ENCODE measurements around the gene CCDC117. TPM values are rescaled to one million over a fixed set of nuclear protein-coding genes. Genes with fewer than 3 reads are reported as not detected.

The CCDC117 gene
- total RNA-seq, 1 experiment from 2014 or later: 18.1 TPM

GRCh38 chr22:28832731-28833130 is 60.2 kb downstream of the CCDC117 start:
- intact Hi-C loops (cut with micrococcal nuclease; ENCODE audit: unreplicated experiment): no loop called here
- CTCF ChIA-PET: no interaction called here
- no TSS peak for BruUV-seq (replicated peaks)

DNA sequence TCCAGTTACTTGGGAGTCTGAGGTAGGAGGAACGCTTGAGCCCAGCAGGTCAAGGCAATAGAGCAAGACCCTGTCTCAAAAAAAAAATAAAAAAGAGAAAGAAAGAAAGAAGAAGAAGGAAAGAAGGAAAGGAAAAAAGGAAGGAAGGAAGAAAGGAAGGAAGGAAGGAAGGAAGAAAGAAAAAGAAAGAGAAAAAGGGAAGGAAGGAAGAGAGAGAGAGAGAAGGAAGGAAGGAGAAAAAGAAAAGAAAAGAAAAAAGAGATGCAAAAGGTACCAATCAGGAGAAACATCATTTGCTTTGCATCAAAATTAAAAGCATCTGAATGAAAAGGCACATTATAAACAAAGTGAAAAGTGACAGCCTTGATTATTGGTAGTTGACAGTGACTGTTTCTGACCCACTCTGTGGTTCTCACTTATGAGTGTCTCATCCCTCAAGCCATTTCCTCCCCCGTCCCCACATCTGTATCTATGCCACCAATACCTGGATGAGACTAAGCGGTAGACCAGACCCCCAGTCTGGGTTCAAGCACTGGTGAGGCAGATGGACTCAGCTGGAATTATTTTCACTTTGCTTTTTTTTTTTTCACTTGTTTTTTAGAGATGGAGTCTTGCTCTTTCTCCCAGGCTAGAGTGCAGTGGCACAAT is 60.9 kb downstream of the CCDC117 start:
- ATAC-seq (no peak), DNase-seq (ENCODE audit: low read depth, low spot score) (no peak)
- ChIA-PET POLR2A (interaction anchor here (0.7 kb wide), 1 partner anchor 245 kb away, joined by 7 read pairs; no protein-coding TSS in a partner anchor), CTCF (no interaction called here)
- Histone ChIP-seq H3K4me3 (ENCODE audit: low read depth in 2 of 2, low read length in 2 of 2) (no peak overlapping the region), H3K4me1 (ENCODE audit: control insufficient read depth, insufficient read depth, low read length) (no peaks in the 10 kb centered on the region), H3K9me3 (ENCODE audit: control insufficient read depth, insufficient read depth, low read depth, low read length) (no peaks in the 10 kb centered on the region), H3K36me3 (ENCODE audit: control insufficient read depth, insufficient read depth, low read length) (no peaks in the 10 kb centered on the region), H3K27me3 (ENCODE audit: control insufficient read depth, insufficient read depth, low read length) (no peaks in the 10 kb centered on the region), H3K27ac (ENCODE audit: low read length) (no peak overlapping the region)
- in situ Hi-C loops (cut with HindIII; ENCODE audit: low pct_unique_long_range_greater_than_20kb, low sequenced_read_pairs) (no loop called here), intact Hi-C loops (cut with micrococcal nuclease; ENCODE audit: unreplicated experiment) (no loop called here)
- BruUV-seq (replicated peaks): no TSS peak
- TF ChIP-seq POLR2AphosphoS5 (IDR thresholded peaks at IDR 0.05; ENCODE audit: low read depth, low read length) (no peak), SIN3A (IDR thresholded peaks at IDR 0.05; ENCODE audit: borderline replicate concordance, insufficient read depth, low read depth, low read length) (no peak), CTCF (IDR thresholded peaks at IDR 0.05) (no peak), TCF7L2 (IDR thresholded peaks at IDR 0.05; ENCODE audit: low read depth, low read length) (no peak)
- TF ChIP-seq, protein P1, sequence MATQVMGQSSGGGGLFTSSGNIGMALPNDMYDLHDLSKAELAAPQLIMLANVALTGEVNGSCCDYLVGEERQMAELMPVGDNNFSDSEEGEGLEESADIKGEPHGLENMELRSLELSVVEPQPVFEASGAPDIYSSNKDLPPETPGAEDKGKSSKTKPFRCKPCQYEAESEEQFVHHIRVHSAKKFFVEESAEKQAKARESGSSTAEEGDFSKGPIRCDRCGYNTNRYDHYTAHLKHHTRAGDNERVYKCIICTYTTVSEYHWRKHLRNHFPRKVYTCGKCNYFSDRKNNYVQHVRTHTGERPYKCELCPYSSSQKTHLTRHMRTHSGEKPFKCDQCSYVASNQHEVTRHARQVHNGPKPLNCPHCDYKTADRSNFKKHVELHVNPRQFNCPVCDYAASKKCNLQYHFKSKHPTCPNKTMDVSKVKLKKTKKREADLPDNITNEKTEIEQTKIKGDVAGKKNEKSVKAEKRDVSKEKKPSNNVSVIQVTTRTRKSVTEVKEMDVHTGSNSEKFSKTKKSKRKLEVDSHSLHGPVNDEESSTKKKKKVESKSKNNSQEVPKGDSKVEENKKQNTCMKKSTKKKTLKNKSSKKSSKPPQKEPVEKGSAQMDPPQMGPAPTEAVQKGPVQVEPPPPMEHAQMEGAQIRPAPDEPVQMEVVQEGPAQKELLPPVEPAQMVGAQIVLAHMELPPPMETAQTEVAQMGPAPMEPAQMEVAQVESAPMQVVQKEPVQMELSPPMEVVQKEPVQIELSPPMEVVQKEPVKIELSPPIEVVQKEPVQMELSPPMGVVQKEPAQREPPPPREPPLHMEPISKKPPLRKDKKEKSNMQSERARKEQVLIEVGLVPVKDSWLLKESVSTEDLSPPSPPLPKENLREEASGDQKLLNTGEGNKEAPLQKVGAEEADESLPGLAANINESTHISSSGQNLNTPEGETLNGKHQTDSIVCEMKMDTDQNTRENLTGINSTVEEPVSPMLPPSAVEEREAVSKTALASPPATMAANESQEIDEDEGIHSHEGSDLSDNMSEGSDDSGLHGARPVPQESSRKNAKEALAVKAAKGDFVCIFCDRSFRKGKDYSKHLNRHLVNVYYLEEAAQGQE (IDR thresholded peaks at IDR 0.05; ENCODE audit: insufficient read depth in 1 of 2, low read depth in 2 of 2, low read length in 1 of 2): no peak

More at GRCh38 chr22:28832731-28833130, 60.2 kb downstream of the CCDC117 start:
- in situ Hi-C loops (cut with HindIII; ENCODE audit: low pct_unique_long_range_greater_than_20kb, low sequenced_read_pairs): no loop called here
- Histone ChIP-seq H3K4me1 (ENCODE audit: control insufficient read depth, insufficient read depth, low read length) (no peaks in the 10 kb centered on the region), H3K4me3 (ENCODE audit: low read depth in 2 of 2, low read length in 2 of 2) (no peak overlapping the region), H3K9me3 (ENCODE audit: control insufficient read depth, insufficient read depth, low read depth, low read length) (no peaks in the 10 kb centered on the region), H3K27me3 (ENCODE audit: control insufficient read depth, insufficient read depth, low read length) (no peaks in the 10 kb centered on the region), H3K36me3 (ENCODE audit: control insufficient read depth, insufficient read depth, low read length) (no peaks in the 10 kb centered on the region), H3K27ac (ENCODE audit: low read length) (no peak overlapping the region)
- POLR2A ChIA-PET: no interaction called here
- ATAC-seq (no peak), DNase-seq (ENCODE audit: low read depth, low spot score) (no peak)
- no peak for TF ChIP-seq POLR2AphosphoS5 (IDR thresholded peaks at IDR 0.05; ENCODE audit: low read depth, low read length)
- TF ChIP-seq CTCF (IDR thresholded peaks at IDR 0.05): no peak
- TF ChIP-seq, protein P1 (IDR thresholded peaks at IDR 0.05; ENCODE audit: insufficient read depth in 1 of 2, low read depth in 2 of 2, low read length in 1 of 2): no peak
- no peak for TF ChIP-seq SIN3A (IDR thresholded peaks at IDR 0.05; ENCODE audit: borderline replicate concordance, insufficient read depth, low read depth, low read length)
- TF ChIP-seq TCF7L2 (IDR thresholded peaks at IDR 0.05; ENCODE audit: low read depth, low read length): no peak

Data from Panc1 (cell line).